Bronchus fibroblast of lung (primary cell): Measurements from ENCODE around the gene TBX18. TPM values are rescaled to one million over a fixed set of nuclear protein-coding genes. Genes with fewer than 3 reads are reported as not detected.

Experiments used
- total RNA-seq: library from RNA; depleted of rRNA; stranded (reverse); fragments of >200 nt; gene quantifications from 2 replicates; pipeline ENCODE4 v1.2.3, GENCODE V29; 2015

TBX18 gene
- total RNA-seq: 9.4 and 10.7 TPM in 2 replicates

DNA sequence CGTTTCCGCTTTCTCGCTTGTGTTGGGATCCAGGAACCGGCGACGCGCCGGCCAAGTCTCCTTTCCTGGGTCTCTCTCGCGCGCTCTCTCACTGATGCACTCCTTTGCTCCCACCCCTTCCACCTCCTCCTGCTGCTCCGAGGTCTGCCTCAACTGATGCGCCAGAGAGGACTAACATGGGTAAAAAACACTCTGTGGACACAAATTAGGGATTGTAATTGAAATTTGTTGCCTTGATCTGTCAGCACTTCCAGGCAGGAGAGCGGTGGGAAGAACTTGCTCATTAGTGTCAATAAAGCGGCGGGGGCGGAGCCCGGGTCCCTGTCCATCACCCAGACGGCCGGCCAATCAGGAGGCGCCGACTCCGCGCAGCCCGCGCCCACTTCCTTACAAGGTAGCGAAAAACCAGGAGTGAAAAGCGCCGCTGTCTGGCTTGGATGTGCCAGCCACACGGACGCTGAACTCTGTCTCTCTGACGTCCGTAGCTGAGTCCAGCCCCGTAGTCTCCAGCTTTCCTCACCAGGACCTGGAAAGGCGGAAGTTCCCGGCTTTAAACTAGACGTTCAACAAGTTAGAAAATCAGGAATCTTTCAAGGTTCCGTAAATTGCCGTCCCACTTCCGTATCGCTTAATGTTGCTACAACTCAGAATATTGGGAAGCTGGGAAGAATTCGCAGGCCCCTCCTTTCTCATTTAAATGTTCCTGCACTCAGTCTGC lies at the start of gene TBX18:
Gene TBX18 (minus strand): TSS at position 267 of the 718 bp plus-strand sequence. CDS start 417 bp downstream, outside the sequence.

